HG03039 (cell line): ENCODE results near the gene MAPRE2.
"Not testable (repeated sequence)": the region's sequence is repeated elsewhere in the genome, so short reads cannot be mapped to it uniquely, and the experiment has no call there.

ENCODE experiments used
- ATAC-seq: cut with Tn5 transposase; IDR thresholded peaks from one replicate; pipeline ENCODE4 v1.9.1; 2021; ENCODE audit warnings: mild to moderate bottlenecking, moderate library complexity; ENCODE audit not compliant: unreplicated experiment

The MAPRE2 gene

GRCh38 chr18:35143622-35144596, 102.7 kb downstream of the MAPRE2 start:
- ATAC-seq, result no peak

GRCh38 chr18:35144698-35145097, 103.5 kb downstream of the MAPRE2 start:
- ATAC-seq, result no peak

- ATAC-seq, result not testable (repeated sequence)
Observed at GRCh38 chr18:35150195-35150594, 109.0 kb downstream of the MAPRE2 start.

- no peak for ATAC-seq
Observed at GRCh38 chr18:35153609-35154272, 112.5 kb downstream of the MAPRE2 start.

- no peak for ATAC-seq
Observed at GRCh38 chr18:35155398-35156117, 114.3 kb downstream of the MAPRE2 start.

GRCh38 chr18:35157181-35157580, 116.0 kb downstream of the MAPRE2 start:
- no peak for ATAC-seq

- peak; percentile 47 for ATAC-seq
Observed at GRCh38 chr18:35158728-35159450, 117.7 kb downstream of the MAPRE2 start.

- peak; percentile 59 for ATAC-seq
Observed at GRCh38 chr18:35159782-35160181, 118.6 kb downstream of the MAPRE2 start.

GRCh38 chr18:35161485-35161884, 120.3 kb downstream of the MAPRE2 start:
- no peak for ATAC-seq

- ATAC-seq, result no peak
Observed at GRCh38 chr18:35161934-35162333, 120.7 kb downstream of the MAPRE2 start.

GRCh38 chr18:35163014-35163539, 121.9 kb downstream of the MAPRE2 start:
- no peak for ATAC-seq

GRCh38 chr18:35163721-35164120, 122.5 kb downstream of the MAPRE2 start:
- no peak for ATAC-seq

GRCh38 chr18:35164133-35164532, 122.9 kb downstream of the MAPRE2 start:
- no peak for ATAC-seq

- no peak for ATAC-seq
Observed at GRCh38 chr18:35167332-35167731, 126.1 kb downstream of the MAPRE2 start.

GRCh38 chr18:35167857-35168256, 126.6 kb downstream of the MAPRE2 start:
- ATAC-seq, result no peak

GRCh38 chr18:35170323-35170722, 129.1 kb downstream of the MAPRE2 start:
- ATAC-seq, result not testable (repeated sequence)

GRCh38 chr18:35171315-35171987, 130.2 kb downstream of the MAPRE2 start:
- no peak for ATAC-seq

GRCh38 chr18:35172009-35172408, 130.8 kb downstream of the MAPRE2 start:
- no peak for ATAC-seq

GRCh38 chr18:35172451-35173035, 131.3 kb downstream of the MAPRE2 start:
- ATAC-seq, result no peak
